ENCODE data around the gene PPM1B. TPM values are rescaled to one million over a fixed set of nuclear protein-coding genes. Genes with fewer than 3 reads are reported as not detected.

The PPM1B gene
- total and polyA plus RNA-seq, 2 donors (not counting 3 experiments of a cell fraction or from before 2014, with no cell fraction given): 8.0 to 24.1 TPM

DNA sequence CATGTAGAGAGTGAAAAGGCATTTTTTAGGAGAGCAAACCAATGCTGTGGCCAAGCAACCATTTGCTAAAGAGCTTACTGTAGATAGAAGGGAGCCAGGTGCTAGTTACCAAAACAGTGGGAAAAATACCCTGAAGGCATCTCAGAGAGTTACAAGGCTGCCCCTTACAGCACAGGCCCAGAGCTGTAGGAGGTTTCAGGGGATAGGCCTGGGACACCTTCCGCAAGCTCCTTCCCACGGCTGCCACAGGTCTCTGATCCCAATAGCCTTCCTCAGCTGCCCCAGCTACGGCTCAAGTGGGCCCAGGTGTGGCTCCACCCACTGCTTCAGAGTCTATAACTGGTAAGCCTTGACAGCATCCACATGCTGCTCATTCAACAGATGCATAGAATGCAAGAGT lies 18.2 kb upstream of the PPM1B start:
- H2AFZ ChIP-seq (ENCODE audit: low read depth, low read length): no peak overlapping the region
- intact Hi-C loops (cut with micrococcal nuclease): no loop called here
- ChIA-PET CTCF (interaction anchor here (1.0 kb wide), 1 partner anchor 9 kb away, joined by 3 read pairs; no protein-coding TSS in a partner anchor), POLR2A (no interaction called here)
- no peaks in the 10 kb centered on the region for H3K9me1 ChIP-seq (replicated peaks; ENCODE audit: control insufficient read depth, extremely low read depth, insufficient read depth, low read length)
- H3K9me3 ChIP-seq (replicated peaks; ENCODE audit: control insufficient read depth, insufficient read depth, low read length): no peaks in the 10 kb centered on the region
- no peak overlapping the region for H3K27ac ChIP-seq (ENCODE audit: insufficient read depth, low read depth, low read length)
- H4K20me1 ChIP-seq (replicated peaks; ENCODE audit: control insufficient read depth, extremely low read depth, insufficient read depth, low read length): no peaks in the 10 kb centered on the region
- no peaks in the 10 kb centered on the region for H3K4me1 ChIP-seq (ENCODE audit: control insufficient read depth, extremely low read depth, insufficient read depth, low read length)
- TF ChIP-seq POLR2A (IDR thresholded peaks at IDR 0.05; ENCODE audit: low read depth, low read length) (no peak), FOS (IDR thresholded peaks at IDR 0.05; ENCODE audit: borderline replicate concordance, insufficient read depth, low read length) (no peak)
- TF ChIP-seq, protein P1, sequence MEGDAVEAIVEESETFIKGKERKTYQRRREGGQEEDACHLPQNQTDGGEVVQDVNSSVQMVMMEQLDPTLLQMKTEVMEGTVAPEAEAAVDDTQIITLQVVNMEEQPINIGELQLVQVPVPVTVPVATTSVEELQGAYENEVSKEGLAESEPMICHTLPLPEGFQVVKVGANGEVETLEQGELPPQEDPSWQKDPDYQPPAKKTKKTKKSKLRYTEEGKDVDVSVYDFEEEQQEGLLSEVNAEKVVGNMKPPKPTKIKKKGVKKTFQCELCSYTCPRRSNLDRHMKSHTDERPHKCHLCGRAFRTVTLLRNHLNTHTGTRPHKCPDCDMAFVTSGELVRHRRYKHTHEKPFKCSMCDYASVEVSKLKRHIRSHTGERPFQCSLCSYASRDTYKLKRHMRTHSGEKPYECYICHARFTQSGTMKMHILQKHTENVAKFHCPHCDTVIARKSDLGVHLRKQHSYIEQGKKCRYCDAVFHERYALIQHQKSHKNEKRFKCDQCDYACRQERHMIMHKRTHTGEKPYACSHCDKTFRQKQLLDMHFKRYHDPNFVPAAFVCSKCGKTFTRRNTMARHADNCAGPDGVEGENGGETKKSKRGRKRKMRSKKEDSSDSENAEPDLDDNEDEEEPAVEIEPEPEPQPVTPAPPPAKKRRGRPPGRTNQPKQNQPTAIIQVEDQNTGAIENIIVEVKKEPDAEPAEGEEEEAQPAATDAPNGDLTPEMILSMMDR (IDR thresholded peaks at IDR 0.05; ENCODE audit: extremely low read depth in 1 of 2, insufficient read depth in 1 of 2, low read depth in 1 of 2, low read length in 2 of 2): no peak
- TF ChIP-seq, protein P2, sequence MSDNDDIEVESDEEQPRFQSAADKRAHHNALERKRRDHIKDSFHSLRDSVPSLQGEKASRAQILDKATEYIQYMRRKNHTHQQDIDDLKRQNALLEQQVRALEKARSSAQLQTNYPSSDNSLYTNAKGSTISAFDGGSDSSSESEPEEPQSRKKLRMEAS (IDR thresholded peaks at IDR 0.05; ENCODE audit: insufficient read depth, insufficient read length): no peak
- FAIRE-seq (no peak), DNase-seq (ENCODE audit: low read depth, low spot score) (no peak)
- no peak overlapping the region for H3K4me3 ChIP-seq (replicated peaks in 1 of 3; ENCODE audit: insufficient read depth in 1 of 3, low read depth in 1 of 3, low read length in 3 of 3)
- no peak overlapping the region for H3K9ac ChIP-seq (replicated peaks; ENCODE audit: extremely low read depth, insufficient read depth, low read length)
- H3K79me2 ChIP-seq (ENCODE audit: control insufficient read depth, insufficient read depth, low read length): no peaks in the 10 kb centered on the region
- no TSS peak for BruUV-seq (replicated peaks)
- no peak overlapping the region for H3K4me2 ChIP-seq (ENCODE audit: insufficient read depth, low read length)
- H3K27me3 ChIP-seq (ENCODE audit: control insufficient read depth in 2 of 2, insufficient read depth in 2 of 2, low read length in 2 of 2): peaks cover 0 to 5% of the 10 kb centered on the region in 2 experiments
- dilution Hi-C loops (cut with MboI; ENCODE audit: extremely low pct_ligation_motif_present, low sequenced_read_pairs): no loop called here
- H3K36me3 ChIP-seq (ENCODE audit: control insufficient read depth in 2 of 2, extremely low read depth in 1 of 2, insufficient read depth in 2 of 2, low read length in 2 of 2): no peaks in the 10 kb centered on the region

DNA sequence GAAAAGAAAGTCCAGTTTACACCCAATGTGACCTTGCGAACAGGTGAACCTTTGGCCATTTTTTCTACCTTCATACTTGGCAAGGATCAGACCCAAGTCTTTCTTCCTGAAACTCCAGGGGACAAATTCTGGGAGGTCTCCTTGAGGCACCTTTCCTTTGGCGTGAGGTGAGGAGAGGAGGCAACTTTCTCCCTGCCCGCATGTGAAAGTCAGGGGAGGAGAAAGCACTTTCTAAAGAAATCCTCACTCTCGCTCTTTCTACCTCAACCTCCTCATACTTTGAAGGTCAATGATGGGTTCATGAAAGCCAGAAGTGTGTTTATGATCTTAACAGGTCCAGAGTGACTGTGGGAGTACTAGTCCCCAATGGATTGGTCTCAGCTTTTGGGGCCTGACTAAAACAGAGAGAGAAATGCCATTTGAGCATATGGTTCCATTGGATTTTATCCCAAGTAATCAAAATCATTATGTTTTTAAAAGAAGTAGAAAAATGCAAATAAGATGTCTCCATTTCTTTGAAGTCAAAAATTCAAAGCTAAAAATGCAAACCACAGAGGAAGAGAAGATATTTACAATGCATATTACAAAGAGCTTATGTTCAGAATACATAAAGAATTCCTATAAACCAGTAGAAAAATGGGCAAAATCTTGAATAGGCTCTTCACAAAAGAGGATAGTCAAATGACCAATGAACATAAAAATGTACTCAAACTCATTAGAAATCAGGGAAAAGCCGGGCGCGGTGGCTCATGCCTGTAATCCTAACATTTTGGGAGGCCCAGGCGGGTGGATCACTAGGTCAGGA lies 15.6 kb upstream of the PPM1B start:
- Histone ChIP-seq H4K20me1 (replicated peaks; ENCODE audit: control insufficient read depth, extremely low read depth, insufficient read depth, low read length) (no peaks in the 10 kb centered on the region), H3K79me2 (ENCODE audit: control insufficient read depth, insufficient read depth, low read length) (no peaks in the 10 kb centered on the region), H3K9me3 (replicated peaks; ENCODE audit: control insufficient read depth, insufficient read depth, low read length) (no peaks in the 10 kb centered on the region), H3K4me2 (ENCODE audit: insufficient read depth, low read length) (no peak overlapping the region), H3K9ac (replicated peaks; ENCODE audit: extremely low read depth, insufficient read depth, low read length) (no peak overlapping the region), H3K27me3 (ENCODE audit: control insufficient read depth in 2 of 2, insufficient read depth in 2 of 2, low read length in 2 of 2) (peaks cover 0 to 7% of the 10 kb centered on the region in 2 experiments), H3K4me1 (ENCODE audit: control insufficient read depth, extremely low read depth, insufficient read depth, low read length) (no peaks in the 10 kb centered on the region), H3K4me3 (replicated peaks in 1 of 3; ENCODE audit: insufficient read depth in 1 of 3, low read depth in 1 of 3, low read length in 3 of 3) (no peak overlapping the region), H3K27ac (ENCODE audit: insufficient read depth, low read depth, low read length) (no peak overlapping the region), H3K36me3 (ENCODE audit: control insufficient read depth in 2 of 2, extremely low read depth in 1 of 2, insufficient read depth in 2 of 2, low read length in 2 of 2) (no peaks in the 10 kb centered on the region), H2AFZ (ENCODE audit: low read depth, low read length) (no peak overlapping the region), H3K9me1 (replicated peaks; ENCODE audit: control insufficient read depth, extremely low read depth, insufficient read depth, low read length) (no peaks in the 10 kb centered on the region)
- DNase-seq (ENCODE audit: low read depth, low spot score): no peak
- CTCF ChIA-PET: no interaction called here
- no TSS peak for BruUV-seq (replicated peaks)
- POLR2A ChIA-PET: no interaction called here
- intact Hi-C loops (cut with micrococcal nuclease): no loop called here
- dilution Hi-C loops (cut with MboI; ENCODE audit: extremely low pct_ligation_motif_present, low sequenced_read_pairs): no loop called here
- TF ChIP-seq POLR2AphosphoS5 (IDR thresholded peaks at IDR 0.05; ENCODE audit: insufficient read depth, low read depth, low read length): no peak
- no peak for FAIRE-seq

Measured in endothelial cell of umbilical vein (primary cell).